ENCODE measurements around the gene KCNJ8.
"Not testable (repeated sequence)": the region's sequence is repeated elsewhere in the genome, so short reads cannot be mapped to it uniquely, and the experiment has no call there.

Gene KCNJ8

GRCh38 chr12:21814814-21815213 lies 40.3 kb upstream of the KCNJ8 start:
- TF ChIP-seq CTCF (IDR thresholded peaks at IDR 0.05; ENCODE audit: control insufficient read depth, insufficient read depth, low read depth, low read length, missing control alignments) = no peak
- H3K4me3 ChIP-seq (ENCODE audit: control insufficient read depth, low read depth, low read length) = no peak overlapping the region
- DNase-seq (ENCODE audit: low read depth) = no peak

- TF ChIP-seq CTCF (IDR thresholded peaks at IDR 0.05; ENCODE audit: control insufficient read depth, insufficient read depth, low read depth, low read length, missing control alignments) = no peak
- no peak for DNase-seq (ENCODE audit: low read depth)
- H3K4me3 ChIP-seq (ENCODE audit: control insufficient read depth, low read depth, low read length) = no peak overlapping the region
Measured at GRCh38 chr12:21814327-21814726, 39.8 kb upstream of the KCNJ8 start.

GRCh38 chr12:21813751-21814150 lies 39.2 kb upstream of the KCNJ8 start:
- no peak for DNase-seq (ENCODE audit: low read depth)
- no peak for TF ChIP-seq CTCF (IDR thresholded peaks at IDR 0.05; ENCODE audit: control insufficient read depth, insufficient read depth, low read depth, low read length, missing control alignments)
- no peak overlapping the region for H3K4me3 ChIP-seq (ENCODE audit: control insufficient read depth, low read depth, low read length)

GRCh38 chr12:21813125-21813524 lies 38.6 kb upstream of the KCNJ8 start:
- no peak for DNase-seq (ENCODE audit: low read depth)
- no peak for TF ChIP-seq CTCF (IDR thresholded peaks at IDR 0.05; ENCODE audit: control insufficient read depth, insufficient read depth, low read depth, low read length, missing control alignments)
- H3K4me3 ChIP-seq (ENCODE audit: control insufficient read depth, low read depth, low read length) = no peak overlapping the region

- not testable (repeated sequence) for DNase-seq (ENCODE audit: low read depth); H3K4me3 ChIP-seq (ENCODE audit: control insufficient read depth, low read depth, low read length)
Measured at GRCh38 chr12:21812340-21812739, 37.8 kb upstream of the KCNJ8 start.

- DNase-seq (ENCODE audit: low read depth) = no peak
- no peak overlapping the region for H3K4me3 ChIP-seq (ENCODE audit: control insufficient read depth, low read depth, low read length)
- no peak for TF ChIP-seq CTCF (IDR thresholded peaks at IDR 0.05; ENCODE audit: control insufficient read depth, insufficient read depth, low read depth, low read length, missing control alignments)
Measured at GRCh38 chr12:21809100-21809499, 34.6 kb upstream of the KCNJ8 start.

- no peak for DNase-seq (ENCODE audit: low read depth)
- no peak overlapping the region for H3K4me3 ChIP-seq (ENCODE audit: control insufficient read depth, low read depth, low read length)
- TF ChIP-seq CTCF (IDR thresholded peaks at IDR 0.05; ENCODE audit: control insufficient read depth, insufficient read depth, low read depth, low read length, missing control alignments) = no peak
Measured at GRCh38 chr12:21806255-21806654, 31.7 kb upstream of the KCNJ8 start.

All from AG09309 (cell line).